KMS-11 (cell line): ENCODE results near the gene USP40.

Source experiments
- H2AFZ ChIP-seq: fragments of 200-600 bp; sonication (generic); 2 replicates; pipeline ENCODE4 v1.6.1; 2016; ENCODE audit warnings: antibody characterized with exemption, mixed run types, low read depth
- H3K27ac ChIP-seq: fragments of 200-600 bp; sonication (generic); 2 replicates; pipeline ENCODE4 v1.6.1; 2016; ENCODE audit warnings: mild to moderate bottlenecking, mixed run types
- H3K27me3 ChIP-seq: fragments of 200-600 bp; sonication (generic); 2 replicates; pipeline ENCODE4 v1.6.1; 2017; ENCODE audit warnings: mild to moderate bottlenecking, low read depth, mixed run types, moderate library complexity; ENCODE audit not compliant: insufficient read depth
- H3K36me3 ChIP-seq: fragments of 200-600 bp; sonication (generic); 2 replicates; pipeline ENCODE4 v1.6.1; 2017; ENCODE audit warnings: mild to moderate bottlenecking, mixed run types; ENCODE audit not compliant: insufficient read depth
- H3K4me1 ChIP-seq: fragments of 200-600 bp; sonication (generic); 2 replicates; pipeline ENCODE4 v1.6.1; 2016; ENCODE audit warnings: mild to moderate bottlenecking, low read depth, mixed run types; ENCODE audit not compliant: poor library complexity, severe bottlenecking
- H3K4me2 ChIP-seq: fragments of 200-600 bp; sonication (generic); 2 replicates; pipeline ENCODE4 v1.7.0; 2016; ENCODE audit warnings: mild to moderate bottlenecking, mixed run types
- H3K4me3 ChIP-seq: fragments of 200-600 bp; sonication (generic); IDR thresholded peaks from 2 replicates; pipeline ENCODE4 v1.6.1; 2017; ENCODE audit warnings: low read depth, low read length, mixed read lengths; ENCODE audit not compliant: insufficient read depth
- H3K79me2 ChIP-seq: fragments of 200-600 bp; sonication (generic); 2 replicates; pipeline ENCODE4 v1.6.1; 2016; ENCODE audit warnings: low read depth, mixed run types; ENCODE audit not compliant: insufficient read depth
- H3K9ac ChIP-seq: fragments of 200-600 bp; sonication (generic); 2 replicates; pipeline ENCODE4 v1.6.1; 2016; ENCODE audit warnings: mild to moderate bottlenecking, mixed run types
- H4K20me1 ChIP-seq: fragments of 200-600 bp; sonication (generic); 2 replicates; pipeline ENCODE4 v1.6.1; 2016; ENCODE audit warnings: mild to moderate bottlenecking, mixed run types; ENCODE audit not compliant: insufficient read depth
- CTCF ChIP-seq: fragments of 200-600 bp; sonication (generic); conservative IDR thresholded peaks from 2 replicates; pipeline ENCODE4 v1.6.1; 2017; ENCODE audit warnings: low read depth, mild to moderate bottlenecking, antibody characterized with exemption, low read length, moderate library complexity, mixed read lengths

The USP40 gene

GRCh38 chr2:233437439-233437955, 129.1 kb downstream of the USP40 start:
- TF ChIP-seq CTCF: no peak
- H2AFZ ChIP-seq: no peak overlapping the region
- H4K20me1 ChIP-seq: no peaks in the 10 kb centered on the region
- H3K9ac ChIP-seq: no peak overlapping the region
- no peaks in the 10 kb centered on the region for H3K79me2 ChIP-seq
- no peaks in the 10 kb centered on the region for H3K4me1 ChIP-seq
- no peaks in the 10 kb centered on the region for H3K27me3 ChIP-seq
- no peak overlapping the region for H3K4me2 ChIP-seq
- H3K4me3 ChIP-seq: no peak overlapping the region
- no peak overlapping the region for H3K27ac ChIP-seq
- no peaks in the 10 kb centered on the region for H3K36me3 ChIP-seq

- Histone ChIP-seq H4K20me1 (no peaks in the 10 kb centered on the region), H3K27ac (no peak overlapping the region), H3K4me3 (no peak overlapping the region), H2AFZ (no peak overlapping the region), H3K9ac (no peak overlapping the region), H3K4me1 (no peaks in the 10 kb centered on the region), H3K27me3 (no peaks in the 10 kb centered on the region), H3K79me2 (no peaks in the 10 kb centered on the region), H3K4me2 (no peak overlapping the region), H3K36me3 (no peaks in the 10 kb centered on the region)
- TF ChIP-seq CTCF: no peak
Measured at GRCh38 chr2:233436691-233437438, 129.7 kb downstream of the USP40 start.

DNA sequence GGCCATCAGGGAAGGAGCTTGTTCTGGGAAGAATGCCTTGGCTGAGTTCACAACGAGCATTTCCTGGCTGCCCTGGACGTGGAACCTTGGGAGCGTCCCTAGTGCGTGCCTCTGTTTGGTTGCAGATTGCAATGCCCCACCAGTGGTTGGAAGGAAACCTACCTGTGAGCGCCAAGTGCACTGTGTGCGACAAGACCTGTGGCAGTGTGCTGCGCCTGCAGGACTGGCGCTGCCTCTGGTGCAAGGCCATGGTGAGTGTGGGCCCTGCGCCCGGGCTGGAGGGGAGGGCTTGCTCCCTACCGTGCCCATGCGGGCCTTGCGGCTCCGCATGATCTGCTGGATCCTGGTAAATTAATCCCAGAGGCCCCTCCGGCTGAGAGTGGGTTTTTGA, 130.4 kb downstream of the USP40 start:
- Histone ChIP-seq H3K79me2 (no peaks in the 10 kb centered on the region), H3K36me3 (no peaks in the 10 kb centered on the region), H4K20me1 (no peaks in the 10 kb centered on the region), H3K27ac (no peak overlapping the region), H3K4me2 (no peak overlapping the region), H3K27me3 (no peaks in the 10 kb centered on the region), H3K9ac (no peak overlapping the region), H3K4me3 (no peak overlapping the region), H3K4me1 (no peaks in the 10 kb centered on the region), H2AFZ (no peak overlapping the region)
- TF ChIP-seq CTCF: no peak

- Histone ChIP-seq H3K27ac (no peak overlapping the region), H3K79me2 (no peaks in the 10 kb centered on the region), H3K4me3 (no peak overlapping the region), H3K27me3 (no peaks in the 10 kb centered on the region), H3K9ac (no peak overlapping the region), H2AFZ (no peak overlapping the region), H3K4me1 (no peaks in the 10 kb centered on the region), H3K4me2 (no peak overlapping the region), H4K20me1 (no peaks in the 10 kb centered on the region), H3K36me3 (no peaks in the 10 kb centered on the region)
- no peak for TF ChIP-seq CTCF
Measured at GRCh38 chr2:233435436-233436190, 131.0 kb downstream of the USP40 start.
